ENCODE results near the gene TMEM100.

- no peak for TF ChIP-seq CTCF (conservative IDR thresholded peaks at IDR 0.05; ENCODE audit: low read depth in 2 of 2)
- TF ChIP-seq EZH2phosphoT487 (IDR thresholded peaks at IDR 0.05; ENCODE audit: unreplicated experiment): no peak
- TF ChIP-seq REST (IDR thresholded peaks at IDR 0.05; ENCODE audit: unreplicated experiment): no peak
- TF ChIP-seq POLR2AphosphoS5 (IDR thresholded peaks at IDR 0.05; ENCODE audit: low read depth): no peak
- no peak for TF ChIP-seq EZH2 (IDR thresholded peaks at IDR 0.05; ENCODE audit: low read depth, unreplicated experiment)
- no peak for TF ChIP-seq ZNF331 (CRISPR knock-in tag; IDR thresholded peaks at IDR 0.05; ENCODE audit: low read depth)
- TF ChIP-seq JUNB (IDR thresholded peaks at IDR 0.05; ENCODE audit: unreplicated experiment): no peak
- TF ChIP-seq NANOG (IDR thresholded peaks at IDR 0.05; ENCODE audit: borderline replicate concordance): no peak
- no peak for TF ChIP-seq CREB1 (CRISPR knock-in tag; IDR thresholded peaks at IDR 0.05; ENCODE audit: low read depth)
- no peak for TF ChIP-seq ZNF462 (CRISPR knock-in tag; IDR thresholded peaks at IDR 0.05)
- TF ChIP-seq ZNF114 (CRISPR knock-in tag; IDR thresholded peaks at IDR 0.05): no peak
- no peak for TF ChIP-seq STAT1 (IDR thresholded peaks at IDR 0.05; ENCODE audit: unreplicated experiment)
- TF ChIP-seq ETS1 (IDR thresholded peaks at IDR 0.05): no peak
Measured at GRCh38 chr17:55683550-55684315, 38.9 kb downstream of the TMEM100 start.
